HCT116 (cell line): ENCODE data around the gene PLCH2. TPM values are rescaled to one million over a fixed set of nuclear protein-coding genes. Genes with fewer than 3 reads are reported as not detected.

Experiments
- ATAC-seq: fragments of 200-7000 bp; cut with Tn5 transposase; 2 replicates; pipeline ENCODE4 v1.9.1; 2020; ENCODE audit warnings: mild to moderate bottlenecking, moderate library complexity
- BruUV-seq: library from RNA; stranded (reverse); fragments of 400-500 nt; replicated peaks from 2 replicates; lab custom pipeline; 2021; lab: Mats Ljungman, UMichigan
- CTCF ChIA-PET: fragments of 300-600 bp; sonication (Branson Sonifier 250); formaldehyde crosslinking; loops from one replicate; lab custom pipeline; 2021; ENCODE audit warnings: antibody characterized with exemption; lab: Charles Lee
- POLR2A ChIA-PET: fragments of 300-600, 350-600 bp; sonication (Branson Sonifier 250); formaldehyde crosslinking; loops from one replicate; lab custom pipeline; 2021; ENCODE audit warnings: antibody characterized with exemption; lab: Charles Lee
- RAD21 ChIA-PET, 2 experiments: fragments of 300-600 bp; sonication (Branson Sonifier 250); formaldehyde crosslinking; loops; one replicate each; lab custom pipeline; 2023; ENCODE audit warnings: low total read pairs in 2 of 2; ENCODE audit not compliant: uncharacterized antibody in 2 of 2, unreplicated experiment in 2 of 2, low non-redundant PET in 1 of 2; lab: Charles Lee
- DNase-seq: peaks from one replicate; pipeline ENCODE4 v3.0.0-alpha.2; 2010; ENCODE audit warnings: low read depth, low spot score
- H2AFZ ChIP-seq: fragments of 200-600 bp; shearing (Covaris generic), sonication (generic); 2 replicates; pipeline ENCODE4 v1.6.1; 2017; ENCODE audit warnings: low read depth, mixed run types, mixed read lengths, antibody characterized with exemption, low read length; ENCODE audit not compliant: poor library complexity, severe bottlenecking
- H3K27ac ChIP-seq: 2 replicates; pipeline ENCODE4 v1.5.1; 2012; ENCODE audit warnings: low read depth, low read length
- H3K27me3 ChIP-seq: fragments of 200-600 bp; sonication (generic); 2 replicates; pipeline ENCODE4 v1.6.1; 2016; ENCODE audit warnings: mixed run types, low read length, mixed read lengths; ENCODE audit not compliant: insufficient read depth
- H3K36me3 ChIP-seq, 2 experiments: fragments of 200-500 bp in 1 of 2; fragments of 200-600 bp in 1 of 2; sonication (Bioruptor generic) in 1 of 2; sonication (generic) in 1 of 2; 2 replicates each; pipeline versions ENCODE4 v1.5.1 to v1.6.1; 2014 to 2016; ENCODE audit warnings: low read length in 2 of 2, inconsistent platforms in 1 of 2, mixed read lengths in 1 of 2, mixed run types in 1 of 2; ENCODE audit not compliant: insufficient read depth in 2 of 2, control insufficient read depth in 1 of 2
- H3K4me1 ChIP-seq, 2 experiments: fragments of 200-600 bp in 1 of 2; sonication (generic) in 1 of 2; 2 replicates each; pipeline versions ENCODE4 v1.5.1 to v1.6.1; 2012 to 2017; ENCODE audit warnings: low read length in 2 of 2, inconsistent platforms in 1 of 2, mild to moderate bottlenecking in 1 of 2, mixed read lengths in 1 of 2, mixed run types in 1 of 2, moderate library complexity in 1 of 2; ENCODE audit not compliant: insufficient read depth in 2 of 2, control insufficient read depth in 1 of 2
- H3K4me2 ChIP-seq: fragments of 200-600 bp; sonication (generic); 2 replicates; pipeline ENCODE4 v1.6.1; 2017; ENCODE audit warnings: mixed run types, low read length, mixed read lengths
- H3K4me3 ChIP-seq, 2 experiments: fragments of 200-600 bp in 1 of 2; sonication (generic) in 1 of 2; replicated peaks in 1 of 2; 2 replicates each; pipeline ENCODE4 v1.5.1; 2011 to 2016; ENCODE audit warnings: low read length in 2 of 2, control low read depth in 1 of 2, low read depth in 1 of 2, mild to moderate bottlenecking in 1 of 2, mixed read lengths in 1 of 2, mixed run types in 1 of 2
- H3K79me2 ChIP-seq: fragments of 200-600 bp; sonication (generic); 2 replicates; pipeline ENCODE4 v1.6.1; 2017; ENCODE audit warnings: mild to moderate bottlenecking, mixed run types, low read length, moderate library complexity, mixed read lengths; ENCODE audit not compliant: insufficient read depth
- H3K9ac ChIP-seq: fragments of 200-600 bp; sonication (generic); 2 replicates; pipeline ENCODE4 v1.6.1; 2016; ENCODE audit warnings: low read length, mixed read lengths
- H3K9me2 ChIP-seq: fragments of 200-600 bp; sonication (generic), shearing (Covaris generic); 2 replicates; pipeline ENCODE4 v1.6.1; 2017; ENCODE audit warnings: mixed run types, mild to moderate bottlenecking, moderate library complexity; ENCODE audit not compliant: insufficient read depth
- H3K9me3 ChIP-seq, 2 experiments: fragments of 200-500 bp in 1 of 2; fragments of 200-600 bp in 1 of 2; sonication (Bioruptor generic) in 1 of 2; sonication (generic) in 1 of 2; 2 replicates each; pipeline ENCODE4 v1.6.1; 2014 to 2017; ENCODE audit warnings: low read length in 2 of 2, mixed read lengths in 2 of 2, inconsistent platforms in 1 of 2, low read depth in 1 of 2, mild to moderate bottlenecking in 1 of 2, mixed run types in 1 of 2, moderate library complexity in 1 of 2; ENCODE audit not compliant: control insufficient read depth in 1 of 2, insufficient read depth in 1 of 2
- H4K20me1 ChIP-seq: fragments of 200-600 bp; sonication (generic), shearing (Covaris generic); 2 replicates; pipeline ENCODE4 v1.6.1; 2017; ENCODE audit warnings: mixed run types, mild to moderate bottlenecking, moderate library complexity; ENCODE audit not compliant: insufficient read depth
- CEBPB ChIP-seq: IDR thresholded peaks from 2 replicates; pipeline ENCODE4 v1.6.1; 2012; ENCODE audit warnings: low read depth
- EGR1 ChIP-seq: IDR thresholded peaks from 2 replicates; pipeline ENCODE4 v1.6.1; 2012; ENCODE audit warnings: low read depth
- ELF1 ChIP-seq: IDR thresholded peaks from 2 replicates; pipeline ENCODE4 v1.6.1; 2012; ENCODE audit warnings: low read depth, borderline replicate concordance
- EZH2 ChIP-seq: fragments of 200-600 bp; sonication (generic); IDR thresholded peaks from 2 replicates; pipeline ENCODE4 v1.6.1; 2017; ENCODE audit warnings: antibody characterized with exemption, mixed run types
- EZH2phosphoT487 ChIP-seq: fragments of 200-600 bp; IDR thresholded peaks from 2 replicates; pipeline ENCODE4 v1.6.1; 2018; ENCODE audit warnings: antibody characterized with exemption, borderline replicate concordance
- FOSL1 ChIP-seq: IDR thresholded peaks from 2 replicates; pipeline ENCODE4 v1.6.1; 2012; ENCODE audit warnings: low read depth
- JUND ChIP-seq: IDR thresholded peaks from 2 replicates; pipeline ENCODE4 v1.6.1; 2012
- RAD21 ChIP-seq: IDR thresholded peaks from 2 replicates; pipeline ENCODE4 v1.6.1; 2012; ENCODE audit warnings: low read depth, mild to moderate bottlenecking
- SRF ChIP-seq: IDR thresholded peaks from 2 replicates; pipeline ENCODE4 v1.6.1; 2012; ENCODE audit warnings: low read depth
- TCF7L2 ChIP-seq: IDR thresholded peaks from 2 replicates; pipeline ENCODE4 v1.7.0; 2011; ENCODE audit warnings: borderline replicate concordance, inconsistent platforms; ENCODE audit not compliant: insufficient read depth, insufficient read length; ENCODE audit errors: extremely low read depth
- YY1 ChIP-seq: IDR thresholded peaks from 2 replicates; pipeline ENCODE4 v1.6.1; 2011; ENCODE audit warnings: low read length, low read depth, moderate library complexity, mild to moderate bottlenecking; ENCODE audit not compliant: insufficient replicate concordance; ENCODE audit errors: extremely low read depth
- ZNF274 ChIP-seq: fragments of 200-500 bp; sonication (Bioruptor generic); IDR thresholded peaks from 2 replicates; pipeline ENCODE4 v1.6.1; 2014; ENCODE audit warnings: mild to moderate bottlenecking, low read depth, low read length, inconsistent platforms
- intact Hi-C: fragments of 100-400 bp; cut with micrococcal nuclease; formaldehyde crosslinking; loops from 2 replicates; pipeline ENCODE4 v1.10.0; 2022
- total RNA-seq: library from RNA; stranded (reverse); gene quantifications from one replicate; pipeline ENCODE4 v1.2.1, GENCODE V29; 2021; ENCODE audit not compliant: unreplicated experiment
- TF ChIP-seq, protein P1 (sequence below): IDR thresholded peaks from 2 replicates; pipeline ENCODE4 v1.6.1; 2012; ENCODE audit warnings: low read depth
- TF ChIP-seq, protein P2 (sequence below): IDR thresholded peaks from 2 replicates; pipeline ENCODE4 v1.6.1; 2012
- TF ChIP-seq, protein P3 (sequence below): IDR thresholded peaks from 2 replicates; pipeline ENCODE4 v1.6.1; 2011; ENCODE audit warnings: mild to moderate bottlenecking, low read length, moderate library complexity; ENCODE audit not compliant: insufficient replicate concordance; ENCODE audit errors: extremely low read depth
- TF ChIP-seq, protein P4 (sequence below): IDR thresholded peaks from 2 replicates; pipeline ENCODE4 v1.6.1; 2012
- TF ChIP-seq, protein P5 (sequence below), 3 experiments: fragments of 200-600 bp in 1 of 3; sonication (generic) in 1 of 3; IDR thresholded peaks in 2 of 3; conservative IDR thresholded peaks in 1 of 3; 2 replicates each; pipeline ENCODE4 v1.5.1; 2012 to 2017; ENCODE audit warnings: low read depth in 2 of 3, low read length in 2 of 3, antibody characterized with exemption in 1 of 3, borderline replicate concordance in 1 of 3, control low read depth in 1 of 3, mild to moderate bottlenecking in 1 of 3, mixed read lengths in 1 of 3, mixed run types in 1 of 3, moderate library complexity in 1 of 3; ENCODE audit not compliant: insufficient read depth in 1 of 3

The PLCH2 gene
- total RNA-seq, 1 experiment from 2014 or later: 2.0 TPM

DNA sequence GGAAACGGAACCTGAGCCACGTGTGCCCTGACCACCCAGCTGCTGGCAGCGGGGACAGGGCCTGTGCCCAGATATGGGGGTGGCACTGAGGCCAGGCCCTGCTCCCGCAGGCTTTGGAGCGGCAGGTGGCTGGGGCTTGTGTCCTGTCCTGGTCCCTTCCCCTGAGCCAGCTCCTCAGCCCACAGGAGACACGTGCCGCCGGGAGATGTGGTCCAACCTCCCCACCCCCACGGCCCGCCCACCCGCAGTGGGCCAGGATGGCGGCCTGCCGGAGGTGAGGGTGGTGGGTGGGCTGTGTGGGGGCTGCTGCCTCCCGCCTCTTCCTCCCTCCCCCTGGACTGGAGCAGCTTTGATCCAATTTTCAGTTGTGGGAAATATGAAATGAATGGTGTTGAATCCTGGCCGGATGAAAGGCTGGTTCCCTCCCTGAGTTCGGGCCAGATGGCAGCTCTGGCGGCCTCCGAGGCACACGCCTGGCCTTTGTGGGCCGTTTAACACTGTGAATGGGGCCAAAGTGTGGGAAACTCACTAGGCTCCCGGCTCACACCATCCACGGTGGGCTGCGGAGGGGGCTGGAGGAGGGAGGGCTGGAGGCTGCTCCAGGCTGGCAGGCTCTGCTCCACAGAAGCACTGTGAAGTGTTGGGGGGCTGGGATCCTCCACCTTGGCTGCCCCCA is 56.5 kb downstream of the PLCH2 start:
- no peaks in the 10 kb centered on the region for H3K9me2 ChIP-seq
- DNase-seq (no peak), ATAC-seq (no peak)
- no TSS peak for BruUV-seq
- H3K9ac ChIP-seq: no peak overlapping the region
- peaks cover 12 to 31% of the 10 kb centered on the region in 2 experiments; a peak in 3 of 4 replicates for H3K4me1 ChIP-seq
- no peak overlapping the region for H3K27ac ChIP-seq
- no peaks in the 10 kb centered on the region for H3K79me2 ChIP-seq
- intact Hi-C loops: no loop called here
- no peaks in the 10 kb centered on the region for H4K20me1 ChIP-seq
- no peak overlapping the region for H3K4me3 ChIP-seq
- H2AFZ ChIP-seq: no peak overlapping the region
- no peaks in the 10 kb centered on the region for H3K27me3 ChIP-seq
- H3K4me2 ChIP-seq: no peak overlapping the region; the same call in 1 of the 2 replicates
- H3K36me3 ChIP-seq: no peaks in the 10 kb centered on the region
- TF ChIP-seq ZNF274 (no peak), TCF7L2 (no peak), SRF (no peak), EGR1 (no peak), RAD21 (no peak), FOSL1 (no peak), CEBPB (no peak), EZH2 (no peak), ELF1 (no peak), JUND (no peak), EZH2phosphoT487 (no peak), YY1 (no peak)
- TF ChIP-seq, protein P1, sequence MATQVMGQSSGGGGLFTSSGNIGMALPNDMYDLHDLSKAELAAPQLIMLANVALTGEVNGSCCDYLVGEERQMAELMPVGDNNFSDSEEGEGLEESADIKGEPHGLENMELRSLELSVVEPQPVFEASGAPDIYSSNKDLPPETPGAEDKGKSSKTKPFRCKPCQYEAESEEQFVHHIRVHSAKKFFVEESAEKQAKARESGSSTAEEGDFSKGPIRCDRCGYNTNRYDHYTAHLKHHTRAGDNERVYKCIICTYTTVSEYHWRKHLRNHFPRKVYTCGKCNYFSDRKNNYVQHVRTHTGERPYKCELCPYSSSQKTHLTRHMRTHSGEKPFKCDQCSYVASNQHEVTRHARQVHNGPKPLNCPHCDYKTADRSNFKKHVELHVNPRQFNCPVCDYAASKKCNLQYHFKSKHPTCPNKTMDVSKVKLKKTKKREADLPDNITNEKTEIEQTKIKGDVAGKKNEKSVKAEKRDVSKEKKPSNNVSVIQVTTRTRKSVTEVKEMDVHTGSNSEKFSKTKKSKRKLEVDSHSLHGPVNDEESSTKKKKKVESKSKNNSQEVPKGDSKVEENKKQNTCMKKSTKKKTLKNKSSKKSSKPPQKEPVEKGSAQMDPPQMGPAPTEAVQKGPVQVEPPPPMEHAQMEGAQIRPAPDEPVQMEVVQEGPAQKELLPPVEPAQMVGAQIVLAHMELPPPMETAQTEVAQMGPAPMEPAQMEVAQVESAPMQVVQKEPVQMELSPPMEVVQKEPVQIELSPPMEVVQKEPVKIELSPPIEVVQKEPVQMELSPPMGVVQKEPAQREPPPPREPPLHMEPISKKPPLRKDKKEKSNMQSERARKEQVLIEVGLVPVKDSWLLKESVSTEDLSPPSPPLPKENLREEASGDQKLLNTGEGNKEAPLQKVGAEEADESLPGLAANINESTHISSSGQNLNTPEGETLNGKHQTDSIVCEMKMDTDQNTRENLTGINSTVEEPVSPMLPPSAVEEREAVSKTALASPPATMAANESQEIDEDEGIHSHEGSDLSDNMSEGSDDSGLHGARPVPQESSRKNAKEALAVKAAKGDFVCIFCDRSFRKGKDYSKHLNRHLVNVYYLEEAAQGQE: no peak
- TF ChIP-seq, protein P2, sequence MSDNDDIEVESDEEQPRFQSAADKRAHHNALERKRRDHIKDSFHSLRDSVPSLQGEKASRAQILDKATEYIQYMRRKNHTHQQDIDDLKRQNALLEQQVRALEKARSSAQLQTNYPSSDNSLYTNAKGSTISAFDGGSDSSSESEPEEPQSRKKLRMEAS: no peak
- TF ChIP-seq, protein P3, sequence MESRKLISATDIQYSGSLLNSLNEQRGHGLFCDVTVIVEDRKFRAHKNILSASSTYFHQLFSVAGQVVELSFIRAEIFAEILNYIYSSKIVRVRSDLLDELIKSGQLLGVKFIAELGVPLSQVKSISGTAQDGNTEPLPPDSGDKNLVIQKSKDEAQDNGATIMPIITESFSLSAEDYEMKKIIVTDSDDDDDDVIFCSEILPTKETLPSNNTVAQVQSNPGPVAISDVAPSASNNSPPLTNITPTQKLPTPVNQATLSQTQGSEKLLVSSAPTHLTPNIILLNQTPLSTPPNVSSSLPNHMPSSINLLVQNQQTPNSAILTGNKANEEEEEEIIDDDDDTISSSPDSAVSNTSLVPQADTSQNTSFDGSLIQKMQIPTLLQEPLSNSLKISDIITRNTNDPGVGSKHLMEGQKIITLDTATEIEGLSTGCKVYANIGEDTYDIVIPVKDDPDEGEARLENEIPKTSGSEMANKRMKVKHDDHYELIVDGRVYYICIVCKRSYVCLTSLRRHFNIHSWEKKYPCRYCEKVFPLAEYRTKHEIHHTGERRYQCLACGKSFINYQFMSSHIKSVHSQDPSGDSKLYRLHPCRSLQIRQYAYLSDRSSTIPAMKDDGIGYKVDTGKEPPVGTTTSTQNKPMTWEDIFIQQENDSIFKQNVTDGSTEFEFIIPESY: no peak
- TF ChIP-seq, protein P4, sequence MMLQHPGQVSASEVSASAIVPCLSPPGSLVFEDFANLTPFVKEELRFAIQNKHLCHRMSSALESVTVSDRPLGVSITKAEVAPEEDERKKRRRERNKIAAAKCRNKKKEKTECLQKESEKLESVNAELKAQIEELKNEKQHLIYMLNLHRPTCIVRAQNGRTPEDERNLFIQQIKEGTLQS: no peak
- TF ChIP-seq, protein P5, sequence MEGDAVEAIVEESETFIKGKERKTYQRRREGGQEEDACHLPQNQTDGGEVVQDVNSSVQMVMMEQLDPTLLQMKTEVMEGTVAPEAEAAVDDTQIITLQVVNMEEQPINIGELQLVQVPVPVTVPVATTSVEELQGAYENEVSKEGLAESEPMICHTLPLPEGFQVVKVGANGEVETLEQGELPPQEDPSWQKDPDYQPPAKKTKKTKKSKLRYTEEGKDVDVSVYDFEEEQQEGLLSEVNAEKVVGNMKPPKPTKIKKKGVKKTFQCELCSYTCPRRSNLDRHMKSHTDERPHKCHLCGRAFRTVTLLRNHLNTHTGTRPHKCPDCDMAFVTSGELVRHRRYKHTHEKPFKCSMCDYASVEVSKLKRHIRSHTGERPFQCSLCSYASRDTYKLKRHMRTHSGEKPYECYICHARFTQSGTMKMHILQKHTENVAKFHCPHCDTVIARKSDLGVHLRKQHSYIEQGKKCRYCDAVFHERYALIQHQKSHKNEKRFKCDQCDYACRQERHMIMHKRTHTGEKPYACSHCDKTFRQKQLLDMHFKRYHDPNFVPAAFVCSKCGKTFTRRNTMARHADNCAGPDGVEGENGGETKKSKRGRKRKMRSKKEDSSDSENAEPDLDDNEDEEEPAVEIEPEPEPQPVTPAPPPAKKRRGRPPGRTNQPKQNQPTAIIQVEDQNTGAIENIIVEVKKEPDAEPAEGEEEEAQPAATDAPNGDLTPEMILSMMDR (IDR thresholded peaks at IDR 0.05 in 2 of 3, conservative IDR thresholded peaks at IDR 0.05 in 1 of 3; ENCODE audit: borderline replicate concordance in 1 of 3, insufficient read depth in 1 of 3, low read depth in 2 of 3, low read length in 2 of 3): no peak
- ChIA-PET CTCF (no interaction called here), POLR2A (interaction anchor here (1.3 kb wide), 1 partner anchor 13 kb away, joined by 3 read pairs; no protein-coding TSS in a partner anchor), RAD21 (no interaction called here)
- no peaks in the 10 kb centered on the region for H3K9me3 ChIP-seq
